ENCODE data around the gene SNX1.

Gene SNX1

DNA sequence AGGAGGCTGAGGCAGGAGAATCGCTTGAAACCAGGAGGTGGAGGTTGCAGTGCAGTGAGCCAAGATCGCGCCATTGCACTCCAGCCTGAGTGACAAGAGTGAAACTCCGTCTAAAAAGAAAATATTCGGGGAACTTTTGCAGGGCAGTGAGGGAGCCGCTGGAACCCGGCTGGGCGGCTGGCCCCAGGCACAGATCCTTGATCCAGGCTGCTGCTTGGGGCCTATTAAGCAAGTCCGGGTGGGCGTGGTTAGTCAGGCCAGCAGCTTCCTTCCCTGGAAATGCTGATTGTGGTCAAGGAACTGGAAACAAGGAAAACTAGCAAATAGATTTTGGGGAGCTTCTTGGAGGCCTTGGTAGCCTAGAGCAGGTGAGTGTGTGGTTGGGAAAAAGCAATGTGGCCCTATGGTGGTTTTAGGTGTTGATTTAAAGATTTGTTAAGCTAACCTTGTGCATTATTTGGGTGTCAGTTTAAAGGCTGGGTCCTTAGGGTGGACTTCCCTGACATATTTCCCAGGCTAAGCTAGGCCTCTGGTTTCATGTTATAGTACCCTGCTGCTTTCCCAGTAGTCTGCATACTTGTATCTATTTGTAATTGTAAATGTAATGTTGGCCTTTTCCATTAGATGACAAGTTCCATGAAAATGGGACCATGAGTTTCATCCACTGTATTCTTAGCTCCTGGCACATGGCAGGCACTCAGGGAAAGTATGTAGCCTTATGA lies 38.0 kb downstream of the SNX1 start:
- TF ChIP-seq, protein P1, sequence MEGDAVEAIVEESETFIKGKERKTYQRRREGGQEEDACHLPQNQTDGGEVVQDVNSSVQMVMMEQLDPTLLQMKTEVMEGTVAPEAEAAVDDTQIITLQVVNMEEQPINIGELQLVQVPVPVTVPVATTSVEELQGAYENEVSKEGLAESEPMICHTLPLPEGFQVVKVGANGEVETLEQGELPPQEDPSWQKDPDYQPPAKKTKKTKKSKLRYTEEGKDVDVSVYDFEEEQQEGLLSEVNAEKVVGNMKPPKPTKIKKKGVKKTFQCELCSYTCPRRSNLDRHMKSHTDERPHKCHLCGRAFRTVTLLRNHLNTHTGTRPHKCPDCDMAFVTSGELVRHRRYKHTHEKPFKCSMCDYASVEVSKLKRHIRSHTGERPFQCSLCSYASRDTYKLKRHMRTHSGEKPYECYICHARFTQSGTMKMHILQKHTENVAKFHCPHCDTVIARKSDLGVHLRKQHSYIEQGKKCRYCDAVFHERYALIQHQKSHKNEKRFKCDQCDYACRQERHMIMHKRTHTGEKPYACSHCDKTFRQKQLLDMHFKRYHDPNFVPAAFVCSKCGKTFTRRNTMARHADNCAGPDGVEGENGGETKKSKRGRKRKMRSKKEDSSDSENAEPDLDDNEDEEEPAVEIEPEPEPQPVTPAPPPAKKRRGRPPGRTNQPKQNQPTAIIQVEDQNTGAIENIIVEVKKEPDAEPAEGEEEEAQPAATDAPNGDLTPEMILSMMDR (IDR thresholded peaks at IDR 0.05), result no peak

DNA sequence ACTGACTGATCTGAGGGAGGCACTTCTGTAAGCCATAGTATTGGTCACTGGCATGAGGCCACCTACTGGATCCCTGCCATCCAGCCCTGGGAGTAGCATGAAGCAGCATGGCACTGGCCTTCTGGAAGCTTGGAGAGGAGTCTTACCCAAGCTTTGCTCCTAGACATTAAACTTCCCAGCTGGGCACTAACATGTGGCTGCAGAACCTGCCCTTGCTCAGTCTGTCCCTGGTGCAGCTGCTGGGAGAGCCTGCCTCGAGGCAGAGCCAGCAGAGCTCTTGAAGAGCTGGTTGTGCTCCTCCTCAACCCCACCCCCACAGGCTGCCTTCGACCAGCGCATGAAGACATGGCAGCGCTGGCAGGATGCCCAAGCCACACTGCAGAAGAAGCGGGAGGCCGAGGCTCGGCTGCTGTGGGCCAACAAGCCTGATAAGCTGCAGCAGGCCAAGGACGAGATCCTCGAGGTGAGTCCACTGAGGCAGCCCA lies 38.6 kb downstream of the SNX1 start:
- TF ChIP-seq, protein P1 (IDR thresholded peaks at IDR 0.05), result no peak

DNA sequence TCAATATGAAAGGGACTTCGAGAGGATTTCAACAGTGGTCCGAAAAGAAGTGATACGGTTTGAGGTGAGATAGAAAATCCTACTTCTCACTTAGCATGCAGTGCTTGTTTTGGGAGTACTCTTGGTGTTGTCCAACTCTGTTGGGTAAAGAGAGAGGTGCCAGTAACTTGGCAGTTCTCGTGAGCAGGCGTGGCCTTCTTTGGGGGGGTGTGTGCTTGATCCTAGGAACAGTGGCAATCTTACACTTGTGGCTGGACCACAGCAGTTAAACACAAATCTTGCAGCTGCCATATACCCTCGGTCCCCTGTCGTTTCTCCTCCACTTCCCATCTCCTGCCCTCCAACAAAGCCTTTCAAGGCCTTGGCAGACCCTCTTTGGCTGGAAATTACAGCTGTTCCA lies 40.6 kb downstream of the SNX1 start:
- TF ChIP-seq, protein P1 (IDR thresholded peaks at IDR 0.05), result no peak

DNA sequence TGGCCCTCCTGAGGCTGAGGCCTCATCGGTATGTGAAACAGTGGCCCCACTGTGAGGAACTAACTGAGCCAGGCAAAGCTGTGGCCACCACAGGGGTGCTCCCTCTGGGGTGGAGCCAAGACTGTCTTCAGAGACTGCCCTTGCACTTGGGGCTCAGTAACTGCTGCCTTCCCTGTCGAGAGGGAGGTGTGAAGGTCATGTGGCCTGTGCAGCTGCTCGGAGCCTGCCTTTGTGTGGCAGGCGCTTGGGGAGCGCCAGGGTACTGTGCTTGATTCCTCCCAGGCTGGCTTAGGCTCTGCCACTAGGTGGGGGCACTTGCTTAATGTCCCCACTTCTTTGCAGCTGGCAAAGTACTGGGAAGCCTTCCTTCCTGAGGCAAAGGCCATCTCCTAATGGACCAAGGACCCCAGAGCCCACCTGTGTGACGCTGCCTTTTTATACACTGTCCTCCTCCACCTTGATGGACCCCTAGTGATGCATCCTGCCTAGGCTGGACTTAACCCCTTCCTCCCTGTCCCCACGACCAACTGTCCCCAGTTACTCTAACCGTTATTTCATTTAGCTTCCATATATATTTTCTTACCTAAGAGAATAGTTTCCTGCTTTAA lies 41.5 kb downstream of the SNX1 start:
- TF ChIP-seq, protein P1 (IDR thresholded peaks at IDR 0.05), result no peak

DNA sequence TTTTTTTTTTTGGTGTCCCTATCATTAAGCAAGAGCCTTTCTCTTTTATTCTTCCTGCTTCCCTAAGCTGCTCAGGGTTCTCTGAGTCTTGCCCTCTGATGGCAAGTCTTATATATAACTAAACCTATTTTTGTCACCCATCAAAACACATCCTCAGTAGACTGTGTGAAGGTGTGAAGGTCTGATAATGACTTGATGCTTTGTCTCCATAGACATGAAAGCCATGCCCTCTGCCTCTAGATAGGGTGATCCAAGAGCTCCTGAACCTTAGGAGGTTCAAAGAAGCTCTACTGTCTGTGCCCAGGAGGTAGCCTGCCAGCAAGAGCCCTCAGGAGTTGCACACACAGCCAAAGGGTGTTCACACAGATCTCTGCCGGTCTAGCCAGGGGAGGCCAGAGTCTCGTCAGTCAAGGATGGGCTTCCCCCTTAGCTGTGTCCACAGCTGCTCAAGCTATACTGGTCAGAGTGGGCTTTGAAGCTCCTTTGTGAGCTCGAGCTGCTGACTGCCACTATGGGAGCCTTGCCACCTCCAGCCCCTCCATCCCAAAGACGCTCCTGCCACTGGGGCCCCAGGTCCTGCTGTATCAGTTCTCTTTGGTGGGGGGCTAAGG lies 42.7 kb downstream of the SNX1 start:
- TF ChIP-seq, protein P1 (IDR thresholded peaks at IDR 0.05), result no peak

DNA sequence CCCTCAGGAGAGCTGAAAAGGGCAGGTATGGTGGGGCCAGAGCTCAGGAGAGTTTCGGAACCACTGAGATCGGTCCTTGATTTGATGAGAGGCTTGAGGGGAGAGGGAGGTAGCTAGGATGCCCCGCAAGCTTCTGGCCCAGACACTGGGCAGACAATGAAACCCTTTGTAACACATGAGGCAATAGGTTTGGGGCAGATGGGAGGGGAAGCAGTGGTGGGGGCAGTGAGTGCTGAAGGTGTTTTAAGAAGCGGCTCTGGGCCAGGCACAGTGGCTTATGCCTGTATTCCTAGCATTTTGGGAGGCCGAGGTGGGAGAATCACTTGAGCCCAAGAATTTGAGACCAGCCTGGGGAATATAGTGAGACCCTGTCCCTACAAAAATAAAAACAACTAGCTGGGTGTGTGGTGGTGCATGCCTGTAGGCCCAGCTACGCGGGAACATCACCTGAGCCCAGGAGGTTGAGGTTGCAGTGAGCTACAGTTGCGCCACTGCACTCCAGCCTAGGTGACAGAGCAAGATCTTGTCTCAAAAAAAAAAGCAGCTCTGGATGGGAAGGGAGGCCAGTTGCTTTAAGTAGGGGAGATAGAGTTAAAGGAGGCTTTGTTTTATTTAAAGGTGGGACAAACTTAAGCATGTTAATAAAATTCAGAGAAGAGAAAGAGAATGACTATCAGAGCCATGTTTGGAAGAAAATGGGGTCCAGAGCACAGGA lies 46.2 kb downstream of the SNX1 start:
- TF ChIP-seq, protein P1 (IDR thresholded peaks at IDR 0.05), result no peak

DNA sequence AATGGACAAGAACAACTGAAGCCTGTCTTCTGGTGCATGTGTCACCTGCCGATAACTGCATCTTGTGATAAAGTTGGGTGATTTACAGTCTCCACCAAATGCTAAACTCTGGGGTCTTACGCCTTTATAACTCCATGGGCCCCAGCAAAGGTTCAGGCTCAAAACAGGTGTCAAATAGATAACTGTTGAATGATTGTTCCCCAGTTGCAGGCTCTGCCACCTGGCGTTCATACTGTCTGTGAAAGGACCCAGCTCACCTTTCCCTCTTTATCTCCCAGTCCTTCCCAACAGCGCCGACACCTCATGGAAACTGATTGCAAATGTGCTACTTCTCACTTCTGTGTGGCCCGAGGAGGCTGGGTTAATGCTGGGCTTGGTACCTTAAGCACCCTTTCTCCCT lies 47.5 kb downstream of the SNX1 start:
- TF ChIP-seq, protein P1 (IDR thresholded peaks at IDR 0.05), result no peak

Data from LNCAP (cell line).